WTC11 (cell line): ENCODE results near the gene LAPTM5. TPM values are rescaled to one million over a fixed set of nuclear protein-coding genes. Genes with fewer than 3 reads are reported as not detected.

ENCODE experiments used
- ESRRA ChIP-seq: sonication (generic); formaldehyde crosslinking; IDR thresholded peaks from 2 replicates; pipeline ENCODE4 v1.8.1; 2022; ENCODE audit warnings: mild to moderate bottlenecking, missing genetic modification reagents, borderline replicate concordance
- NFYB ChIP-seq: sonication (generic); formaldehyde crosslinking; conservative IDR thresholded peaks from 2 replicates; pipeline ENCODE4 v1.8.0; 2022; ENCODE audit warnings: low read depth, missing genetic modification reagents
- microRNA-seq: library from miRNA; unstranded; fragments of <30 nt; microRNA quantifications from one replicate; pipeline ENCODE4 v1.2.0, GENCODE V29; 2022; ENCODE audit warnings: borderline number of aligned reads
- total RNA-seq: library from RNA; stranded (reverse); gene quantifications from 3 replicates; pipeline ENCODE4 v1.2.3, GENCODE V29; 2021
- TF ChIP-seq, protein P1 (sequence below): sonication (generic); formaldehyde crosslinking; IDR thresholded peaks from 2 replicates; pipeline ENCODE4 v1.8.0; 2023; ENCODE audit warnings: missing genetic modification reagents, mild to moderate bottlenecking, borderline replicate concordance
- TF ChIP-seq, protein P2 (sequence below): sonication (generic); formaldehyde crosslinking; IDR thresholded peaks from 2 replicates; pipeline ENCODE4 v1.8.0; 2022; ENCODE audit warnings: mild to moderate bottlenecking, missing genetic modification reagents
- TF ChIP-seq, protein P3 (sequence below): sonication (generic); formaldehyde crosslinking; IDR thresholded peaks from 2 replicates; pipeline ENCODE4 v1.8.0; 2023; ENCODE audit warnings: mild to moderate bottlenecking, missing genetic modification reagents

The LAPTM5 gene
- total RNA-seq, 1 experiment from 2014 or later = 1.3 TPM

DNA sequence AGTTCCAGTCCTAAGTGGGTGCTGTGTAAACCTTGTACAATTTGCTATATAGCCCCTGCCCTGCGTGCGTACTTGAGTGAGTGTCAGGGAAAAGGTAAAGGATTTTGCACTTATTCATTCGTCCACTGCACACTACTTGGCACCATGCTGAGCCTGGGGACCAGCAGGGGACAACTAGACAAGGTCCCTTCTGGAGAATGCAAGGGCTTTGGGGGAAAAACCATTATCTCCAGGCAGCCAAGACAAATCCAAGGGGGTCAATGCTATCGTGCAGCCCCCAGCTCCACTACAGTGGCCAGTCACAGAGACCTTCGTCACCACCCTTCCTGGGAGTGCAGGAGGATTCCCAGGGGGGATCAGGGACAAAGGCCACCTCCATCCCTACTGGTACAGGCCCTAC is 73.9 kb downstream of the LAPTM5 start (continued):
- TF ChIP-seq, protein P1, sequence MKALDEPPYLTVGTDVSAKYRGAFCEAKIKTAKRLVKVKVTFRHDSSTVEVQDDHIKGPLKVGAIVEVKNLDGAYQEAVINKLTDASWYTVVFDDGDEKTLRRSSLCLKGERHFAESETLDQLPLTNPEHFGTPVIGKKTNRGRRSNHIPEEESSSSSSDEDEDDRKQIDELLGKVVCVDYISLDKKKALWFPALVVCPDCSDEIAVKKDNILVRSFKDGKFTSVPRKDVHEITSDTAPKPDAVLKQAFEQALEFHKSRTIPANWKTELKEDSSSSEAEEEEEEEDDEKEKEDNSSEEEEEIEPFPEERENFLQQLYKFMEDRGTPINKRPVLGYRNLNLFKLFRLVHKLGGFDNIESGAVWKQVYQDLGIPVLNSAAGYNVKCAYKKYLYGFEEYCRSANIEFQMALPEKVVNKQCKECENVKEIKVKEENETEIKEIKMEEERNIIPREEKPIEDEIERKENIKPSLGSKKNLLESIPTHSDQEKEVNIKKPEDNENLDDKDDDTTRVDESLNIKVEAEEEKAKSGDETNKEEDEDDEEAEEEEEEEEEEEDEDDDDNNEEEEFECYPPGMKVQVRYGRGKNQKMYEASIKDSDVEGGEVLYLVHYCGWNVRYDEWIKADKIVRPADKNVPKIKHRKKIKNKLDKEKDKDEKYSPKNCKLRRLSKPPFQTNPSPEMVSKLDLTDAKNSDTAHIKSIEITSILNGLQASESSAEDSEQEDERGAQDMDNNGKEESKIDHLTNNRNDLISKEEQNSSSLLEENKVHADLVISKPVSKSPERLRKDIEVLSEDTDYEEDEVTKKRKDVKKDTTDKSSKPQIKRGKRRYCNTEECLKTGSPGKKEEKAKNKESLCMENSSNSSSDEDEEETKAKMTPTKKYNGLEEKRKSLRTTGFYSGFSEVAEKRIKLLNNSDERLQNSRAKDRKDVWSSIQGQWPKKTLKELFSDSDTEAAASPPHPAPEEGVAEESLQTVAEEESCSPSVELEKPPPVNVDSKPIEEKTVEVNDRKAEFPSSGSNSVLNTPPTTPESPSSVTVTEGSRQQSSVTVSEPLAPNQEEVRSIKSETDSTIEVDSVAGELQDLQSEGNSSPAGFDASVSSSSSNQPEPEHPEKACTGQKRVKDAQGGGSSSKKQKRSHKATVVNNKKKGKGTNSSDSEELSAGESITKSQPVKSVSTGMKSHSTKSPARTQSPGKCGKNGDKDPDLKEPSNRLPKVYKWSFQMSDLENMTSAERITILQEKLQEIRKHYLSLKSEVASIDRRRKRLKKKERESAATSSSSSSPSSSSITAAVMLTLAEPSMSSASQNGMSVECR (CRISPR knock-in tag) = no peak
- TF ChIP-seq, protein P2, sequence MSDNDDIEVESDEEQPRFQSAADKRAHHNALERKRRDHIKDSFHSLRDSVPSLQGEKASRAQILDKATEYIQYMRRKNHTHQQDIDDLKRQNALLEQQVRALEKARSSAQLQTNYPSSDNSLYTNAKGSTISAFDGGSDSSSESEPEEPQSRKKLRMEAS (CRISPR knock-in tag) = no peak
- TF ChIP-seq NFYB (CRISPR knock-in tag) (no peak), ESRRA (CRISPR knock-in tag) (no peak)
- TF ChIP-seq, protein P3, sequence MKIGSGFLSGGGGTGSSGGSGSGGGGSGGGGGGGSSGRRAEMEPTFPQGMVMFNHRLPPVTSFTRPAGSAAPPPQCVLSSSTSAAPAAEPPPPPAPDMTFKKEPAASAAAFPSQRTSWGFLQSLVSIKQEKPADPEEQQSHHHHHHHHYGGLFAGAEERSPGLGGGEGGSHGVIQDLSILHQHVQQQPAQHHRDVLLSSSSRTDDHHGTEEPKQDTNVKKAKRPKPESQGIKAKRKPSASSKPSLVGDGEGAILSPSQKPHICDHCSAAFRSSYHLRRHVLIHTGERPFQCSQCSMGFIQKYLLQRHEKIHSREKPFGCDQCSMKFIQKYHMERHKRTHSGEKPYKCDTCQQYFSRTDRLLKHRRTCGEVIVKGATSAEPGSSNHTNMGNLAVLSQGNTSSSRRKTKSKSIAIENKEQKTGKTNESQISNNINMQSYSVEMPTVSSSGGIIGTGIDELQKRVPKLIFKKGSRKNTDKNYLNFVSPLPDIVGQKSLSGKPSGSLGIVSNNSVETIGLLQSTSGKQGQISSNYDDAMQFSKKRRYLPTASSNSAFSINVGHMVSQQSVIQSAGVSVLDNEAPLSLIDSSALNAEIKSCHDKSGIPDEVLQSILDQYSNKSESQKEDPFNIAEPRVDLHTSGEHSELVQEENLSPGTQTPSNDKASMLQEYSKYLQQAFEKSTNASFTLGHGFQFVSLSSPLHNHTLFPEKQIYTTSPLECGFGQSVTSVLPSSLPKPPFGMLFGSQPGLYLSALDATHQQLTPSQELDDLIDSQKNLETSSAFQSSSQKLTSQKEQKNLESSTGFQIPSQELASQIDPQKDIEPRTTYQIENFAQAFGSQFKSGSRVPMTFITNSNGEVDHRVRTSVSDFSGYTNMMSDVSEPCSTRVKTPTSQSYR (CRISPR knock-in tag) = no peak

Small RNA genes within 50 kb of the gene (microRNA-seq; reads per million reads assigned to microRNA genes)
- not detected for gene MIR4420

Other genes with a start within 250 kb of the LAPTM5 start
- 0.16 to 0.25 TPM (median 0.24 TPM) in 3 replicates for gene MATN1, start 34.2 kb downstream of the LAPTM5 start, total RNA-seq
- gene SDC3, start 151.0 kb upstream of the LAPTM5 start, total RNA-seq = 31.1 to 32.3 TPM (median 31.2 TPM) in 3 replicates